ENCODE data around the gene RNF223. TPM values are rescaled to one million over a fixed set of nuclear protein-coding genes. Genes with fewer than 3 reads are reported as not detected.

Gene RNF223
- total and polyA plus RNA-seq, 4 donors: 0.54 to 2.4 (median 1.4) TPM

GRCh38 chr1:1046243-1046642 is 27.9 kb downstream of the RNF223 start:
- no peak for DNase-seq
- peaks cover 0 to 3% (median 0%) of the 10 kb centered on the region in 4 donors for H3K9me3 ChIP-seq (ENCODE audit: control insufficient read depth in 4 of 4, insufficient read depth in 3 of 4, low read length in 3 of 4)
- no peak for TF ChIP-seq CTCF (IDR thresholded peaks at IDR 0.05; ENCODE audit: control extremely low read depth, extremely low read depth)
- no peak overlapping the region for H3K9ac ChIP-seq (ENCODE audit: insufficient read depth in 1 of 2, low read length in 2 of 2)
- H3K36me3 ChIP-seq (ENCODE audit: control insufficient read depth in 4 of 4, insufficient read depth in 4 of 4, low read length in 4 of 4): peaks cover 0 to 70% (median 7%) of the 10 kb centered on the region in 4 donors
- H3K4me3 ChIP-seq: no peak overlapping the region
- no peaks in the 10 kb centered on the region for H3K27me3 ChIP-seq (ENCODE audit: control insufficient read depth in 3 of 3, insufficient read depth in 3 of 3, low read length in 2 of 3)
- no peak for ATAC-seq (ENCODE audit: insufficient read depth, low FRiP score)
- WGBS, 2 donors: 95 to 96% methylated on average over 20 of the region's 20 CpGs
- no peaks in the 10 kb centered on the region for H3K4me1 ChIP-seq (ENCODE audit: control insufficient read depth in 5 of 5, insufficient read depth in 5 of 5, low read length in 5 of 5)
- no peak overlapping the region for H3K27ac ChIP-seq (ENCODE audit: low read depth in 1 of 2, low read length in 1 of 2)

- WGBS, 2 donors: 96% methylated on average over 23 of the region's 23 CpGs
- DNase-seq: no peak
- H3K4me1 ChIP-seq (ENCODE audit: control insufficient read depth in 5 of 5, insufficient read depth in 5 of 5, low read length in 5 of 5): peaks cover 0 to 5% (median 4%) of the 10 kb centered on the region in 5 donors
- H3K9ac ChIP-seq (ENCODE audit: insufficient read depth in 1 of 2, low read length in 2 of 2): no peak overlapping the region
- H3K4me3 ChIP-seq: no peak overlapping the region
- ATAC-seq (ENCODE audit: insufficient read depth, low FRiP score): no peak
- H3K9me3 ChIP-seq (ENCODE audit: control insufficient read depth in 4 of 4, insufficient read depth in 3 of 4, low read length in 3 of 4): peaks cover 0 to 3% (median 0%) of the 10 kb centered on the region in 4 donors
- H3K27me3 ChIP-seq (ENCODE audit: control insufficient read depth in 3 of 3, insufficient read depth in 3 of 3, low read length in 2 of 3): no peaks in the 10 kb centered on the region
- no peak overlapping the region for H3K27ac ChIP-seq (ENCODE audit: low read depth in 1 of 2, low read length in 1 of 2)
- no peak for TF ChIP-seq CTCF (IDR thresholded peaks at IDR 0.05; ENCODE audit: control extremely low read depth, extremely low read depth)
- H3K36me3 ChIP-seq (ENCODE audit: control insufficient read depth in 4 of 4, insufficient read depth in 4 of 4, low read length in 4 of 4): peaks cover 0 to 61% (median 7%) of the 10 kb centered on the region in 4 donors
Measured at GRCh38 chr1:1045129-1045528, 29.0 kb downstream of the RNF223 start.

GRCh38 chr1:1044455-1045078 is 29.5 kb downstream of the RNF223 start:
- H3K27me3 ChIP-seq (ENCODE audit: control insufficient read depth in 3 of 3, insufficient read depth in 3 of 3, low read length in 2 of 3): peaks cover 0 to under 1% (median 0%) of the 10 kb centered on the region in 3 donors
- ATAC-seq (ENCODE audit: insufficient read depth, low FRiP score) (no peak), DNase-seq (no peak)
- peaks cover 0 to 57% (median 7%) of the 10 kb centered on the region in 4 donors for H3K36me3 ChIP-seq (ENCODE audit: control insufficient read depth in 4 of 4, insufficient read depth in 4 of 4, low read length in 4 of 4)
- H3K4me3 ChIP-seq: no peak overlapping the region
- H3K4me1 ChIP-seq (ENCODE audit: control insufficient read depth in 5 of 5, insufficient read depth in 5 of 5, low read length in 5 of 5): peaks cover 0 to 8% (median 6%) of the 10 kb centered on the region in 5 donors
- no peak for TF ChIP-seq CTCF (IDR thresholded peaks at IDR 0.05; ENCODE audit: control extremely low read depth, extremely low read depth)
- no peak overlapping the region for H3K9ac ChIP-seq (ENCODE audit: insufficient read depth in 1 of 2, low read length in 2 of 2)
- no peak overlapping the region for H3K27ac ChIP-seq (ENCODE audit: low read depth in 1 of 2, low read length in 1 of 2)
- peaks cover 0 to 3% (median 0%) of the 10 kb centered on the region in 4 donors for H3K9me3 ChIP-seq (ENCODE audit: control insufficient read depth in 4 of 4, insufficient read depth in 3 of 4, low read length in 3 of 4)
- 94 to 95% methylated on average over 34 of the region's 34 CpGs for WGBS, 2 donors
